ENCODE data around the gene EXOSC6.
"Not testable (repeated sequence)": the region's sequence is repeated elsewhere in the genome, so short reads cannot be mapped to it uniquely, and the experiment has no call there.

EXOSC6 gene

GRCh38 chr16:70199170-70199569 lies 52.6 kb downstream of the EXOSC6 start:
- DNase-seq (ENCODE audit: low read depth in 2 of 2) = not testable (repeated sequence)

- not testable (repeated sequence) for DNase-seq (ENCODE audit: low read depth in 2 of 2)
Measured at GRCh38 chr16:70198666-70199065, 53.1 kb downstream of the EXOSC6 start.

- DNase-seq (ENCODE audit: low read depth in 2 of 2) = not testable (repeated sequence)
Measured at GRCh38 chr16:70198230-70198629, 53.5 kb downstream of the EXOSC6 start.

GRCh38 chr16:70197611-70198010 lies 54.1 kb downstream of the EXOSC6 start:
- DNase-seq (ENCODE audit: low read depth in 2 of 2) = not testable (repeated sequence)

All from activated CD8-positive, alpha-beta memory T cell treated with anti-CD3 and anti-CD28 coated beads for 4 hours (primary cell).